Measurements from ENCODE around the gene KCNIP4.

DNA sequence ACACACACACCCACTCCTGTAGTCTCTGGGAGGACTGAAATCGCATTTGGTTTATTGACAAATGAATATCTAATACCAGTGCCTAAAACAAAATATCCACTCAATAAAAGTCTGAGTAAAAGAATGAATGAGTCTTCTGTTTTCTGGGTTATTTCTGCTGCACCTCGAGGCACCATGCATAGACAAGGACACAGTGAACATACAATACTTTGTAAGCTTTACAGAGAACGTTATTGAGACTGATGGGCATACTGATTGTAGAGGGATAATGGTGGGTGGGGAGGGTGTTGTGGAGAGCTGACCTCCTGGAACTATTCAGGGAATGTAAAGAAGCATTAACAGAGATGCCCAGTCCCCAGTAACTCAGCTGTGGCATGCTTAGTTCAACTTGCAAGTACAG lies 14.1 kb upstream of the KCNIP4 start:
- TF ChIP-seq, protein P1, sequence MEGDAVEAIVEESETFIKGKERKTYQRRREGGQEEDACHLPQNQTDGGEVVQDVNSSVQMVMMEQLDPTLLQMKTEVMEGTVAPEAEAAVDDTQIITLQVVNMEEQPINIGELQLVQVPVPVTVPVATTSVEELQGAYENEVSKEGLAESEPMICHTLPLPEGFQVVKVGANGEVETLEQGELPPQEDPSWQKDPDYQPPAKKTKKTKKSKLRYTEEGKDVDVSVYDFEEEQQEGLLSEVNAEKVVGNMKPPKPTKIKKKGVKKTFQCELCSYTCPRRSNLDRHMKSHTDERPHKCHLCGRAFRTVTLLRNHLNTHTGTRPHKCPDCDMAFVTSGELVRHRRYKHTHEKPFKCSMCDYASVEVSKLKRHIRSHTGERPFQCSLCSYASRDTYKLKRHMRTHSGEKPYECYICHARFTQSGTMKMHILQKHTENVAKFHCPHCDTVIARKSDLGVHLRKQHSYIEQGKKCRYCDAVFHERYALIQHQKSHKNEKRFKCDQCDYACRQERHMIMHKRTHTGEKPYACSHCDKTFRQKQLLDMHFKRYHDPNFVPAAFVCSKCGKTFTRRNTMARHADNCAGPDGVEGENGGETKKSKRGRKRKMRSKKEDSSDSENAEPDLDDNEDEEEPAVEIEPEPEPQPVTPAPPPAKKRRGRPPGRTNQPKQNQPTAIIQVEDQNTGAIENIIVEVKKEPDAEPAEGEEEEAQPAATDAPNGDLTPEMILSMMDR (conservative IDR thresholded peaks at IDR 0.05; ENCODE audit: low read depth in 2 of 2): no peak
- no peak for TF ChIP-seq EZH2 (IDR thresholded peaks at IDR 0.05; ENCODE audit: low read depth, unreplicated experiment)
- no peak for TF ChIP-seq STAT1 (IDR thresholded peaks at IDR 0.05; ENCODE audit: unreplicated experiment)
- TF ChIP-seq EZH2phosphoT487 (IDR thresholded peaks at IDR 0.05; ENCODE audit: unreplicated experiment): no peak
- TF ChIP-seq ZNF331 (CRISPR knock-in tag; IDR thresholded peaks at IDR 0.05; ENCODE audit: low read depth): no peak
- TF ChIP-seq POLR2AphosphoS5 (IDR thresholded peaks at IDR 0.05; ENCODE audit: low read depth): no peak
- TF ChIP-seq REST (IDR thresholded peaks at IDR 0.05; ENCODE audit: unreplicated experiment): no peak
